Activated T-cell treated with anti-CD3 and anti-CD28 coated beads for 1 hour (primary cell): ENCODE data around the gene VPS37C.
"Not testable (repeated sequence)": the region's sequence is repeated elsewhere in the genome, so short reads cannot be mapped to it uniquely, and the experiment has no call there.

Experiments
- DNase-seq: peaks from one replicate; pipeline ENCODE4 v3.0.0-alpha.2; 2020; ENCODE audit warnings: low read depth

VPS37C gene

GRCh38 chr11:61174949-61175348 is 13.7 kb upstream of the VPS37C start:
- no peak for DNase-seq

GRCh38 chr11:61174273-61174672 is 13.0 kb upstream of the VPS37C start:
- no peak for DNase-seq

- DNase-seq, result no peak
Observed at GRCh38 chr11:61173456-61173855, 12.2 kb upstream of the VPS37C start.

- DNase-seq, result no peak
Observed at GRCh38 chr11:61172888-61173287, 11.7 kb upstream of the VPS37C start.

GRCh38 chr11:61172356-61172755 is 11.1 kb upstream of the VPS37C start:
- DNase-seq, result no peak

- no peak for DNase-seq
Observed at GRCh38 chr11:61171907-61172306, 10.7 kb upstream of the VPS37C start.

GRCh38 chr11:61170566-61170965 is 9.3 kb upstream of the VPS37C start:
- no peak for DNase-seq

- DNase-seq, result no peak
Observed at GRCh38 chr11:61168800-61169199, 7.6 kb upstream of the VPS37C start.

- no peak for DNase-seq
Observed at GRCh38 chr11:61168042-61168688, 6.9 kb upstream of the VPS37C start.

- DNase-seq, result not testable (repeated sequence)
Observed at GRCh38 chr11:61166331-61166730, 5.1 kb upstream of the VPS37C start.

GRCh38 chr11:61165785-61166184 is 4.6 kb upstream of the VPS37C start:
- DNase-seq, result not testable (repeated sequence)

- no peak for DNase-seq
Observed at GRCh38 chr11:61164606-61165424, 3.6 kb upstream of the VPS37C start.

- no peak for DNase-seq
Observed at GRCh38 chr11:61163714-61164605, 2.7 kb upstream of the VPS37C start.

- no peak for DNase-seq
Observed at GRCh38 chr11:61163021-61163420, 1.8 kb upstream of the VPS37C start.

GRCh38 chr11:61162092-61162941 is 1.1 kb upstream of the VPS37C start:
- DNase-seq, result no peak

GRCh38 chr11:61160487-61161189 is 588 bp downstream of the VPS37C start:
- no peak for DNase-seq

- DNase-seq, result no peak
Observed at GRCh38 chr11:61158691-61159381, 2.4 kb downstream of the VPS37C start.

GRCh38 chr11:61157743-61158142 is 3.5 kb downstream of the VPS37C start:
- no peak for DNase-seq

GRCh38 chr11:61155741-61156140 is 5.5 kb downstream of the VPS37C start:
- DNase-seq, result no peak

- DNase-seq, result no peak
Observed at GRCh38 chr11:61155312-61155711, 5.9 kb downstream of the VPS37C start.
